SK-N-SH treated with all-trans-retinoic acid at 6 μM for 48 hours (cell line): ENCODE measurements around the gene NPY5R.

Experiments
- ATAC-seq: fragments of 200-7000 bp; cut with Tn5 transposase; 3 replicates; pipeline ENCODE4 v1.9.1; 2020; ENCODE audit warnings: mild to moderate bottlenecking, moderate library complexity
- ARNTL ChIP-seq: fragments of 450-650 bp; formaldehyde crosslinking; IDR thresholded peaks from 2 replicates; pipeline ENCODE4 v1.5.0; 2020; ENCODE audit warnings: low read depth, mild to moderate bottlenecking, moderate library complexity, borderline replicate concordance
- BACH2 ChIP-seq: fragments of 250-450 bp; sonication (Bioruptor Pico); IDR thresholded peaks from 2 replicates; pipeline ENCODE4 v1.9.0; 2021; ENCODE audit warnings: mild to moderate bottlenecking, borderline replicate concordance
- CREB5 ChIP-seq: fragments of 250-450 bp; sonication (Bioruptor Pico); IDR thresholded peaks from 2 replicates; pipeline ENCODE4 v1.5.1; 2020; ENCODE audit warnings: low read depth, mild to moderate bottlenecking, moderate library complexity
- CSDC2 ChIP-seq: fragments of 250-450 bp; sonication (Bioruptor Pico); IDR thresholded peaks from 2 replicates; pipeline ENCODE4 v1.5.0; 2020; ENCODE audit warnings: mild to moderate bottlenecking, moderate library complexity
- CSRNP3 ChIP-seq: fragments of 250-450 bp; sonication (Bioruptor Pico); IDR thresholded peaks from 2 replicates; pipeline ENCODE4 v1.5.1; 2021; ENCODE audit warnings: mild to moderate bottlenecking, moderate library complexity
- ESRRG ChIP-seq: fragments of 250-450 bp; sonication (Bioruptor Pico); IDR thresholded peaks from 2 replicates; pipeline ENCODE4 v1.6.1; 2021; ENCODE audit warnings: mild to moderate bottlenecking
- GLIS3 ChIP-seq: fragments of 250-450 bp; sonication (Bioruptor Pico); IDR thresholded peaks from 2 replicates; pipeline ENCODE4 v1.5.0; 2020; ENCODE audit warnings: mild to moderate bottlenecking, moderate library complexity
- ISL1 ChIP-seq: fragments of 250-450 bp; sonication (Bioruptor Pico); IDR thresholded peaks from 2 replicates; pipeline ENCODE4 v2.1.2; 2022; ENCODE audit warnings: mild to moderate bottlenecking, moderate library complexity
- OSR1 ChIP-seq: fragments of 250-450 bp; sonication (Bioruptor Pico); IDR thresholded peaks from 2 replicates; pipeline ENCODE4 v1.8.0; 2022; ENCODE audit warnings: moderate library complexity, mild to moderate bottlenecking, inconsistent platforms
- PATZ1 ChIP-seq: fragments of 250-450 bp; sonication (Bioruptor Pico); IDR thresholded peaks from 2 replicates; pipeline ENCODE4 v1.8.0; 2020; ENCODE audit warnings: mild to moderate bottlenecking, moderate library complexity, borderline replicate concordance
- POU6F1 ChIP-seq: fragments of 250-450 bp; sonication (Bioruptor Pico); IDR thresholded peaks from 2 replicates; pipeline ENCODE4 v1.8.0; 2021; ENCODE audit warnings: low read depth, mild to moderate bottlenecking, moderate library complexity, borderline replicate concordance
- PPARA ChIP-seq: fragments of 250-450 bp; sonication (Bioruptor Pico); IDR thresholded peaks from 2 replicates; pipeline ENCODE4 v1.5.0; 2020; ENCODE audit warnings: mild to moderate bottlenecking, borderline replicate concordance
- RARB ChIP-seq: fragments of 250-450 bp; sonication (Bioruptor Pico); IDR thresholded peaks from 2 replicates; pipeline ENCODE4 v1.8.0; 2021; ENCODE audit warnings: mild to moderate bottlenecking, moderate library complexity
- SNAI2 ChIP-seq: fragments of 250-450 bp; sonication (Bioruptor Pico); IDR thresholded peaks from 2 replicates; pipeline ENCODE4 v1.5.0; 2020; ENCODE audit warnings: mild to moderate bottlenecking, moderate library complexity
- TCF4 ChIP-seq: fragments of 250-450 bp; sonication (Bioruptor Pico); IDR thresholded peaks from 2 replicates; pipeline ENCODE4 v1.8.0; 2021; ENCODE audit warnings: mild to moderate bottlenecking, moderate library complexity, borderline replicate concordance
- TOX ChIP-seq: fragments of 250-450 bp; sonication (Bioruptor Pico); IDR thresholded peaks from 2 replicates; pipeline ENCODE4 v1.8.0; 2021; ENCODE audit warnings: mild to moderate bottlenecking, moderate library complexity, borderline replicate concordance
- TSHZ2 ChIP-seq: fragments of 250-450 bp; sonication (Bioruptor Pico); IDR thresholded peaks from 2 replicates; pipeline ENCODE4 v1.5.0; 2020; ENCODE audit warnings: mild to moderate bottlenecking, moderate library complexity
- ZC3H10 ChIP-seq: fragments of 250-450 bp; sonication (Bioruptor Pico); IDR thresholded peaks from 2 replicates; pipeline ENCODE4 v1.5.1; 2021; ENCODE audit warnings: mild to moderate bottlenecking, moderate library complexity
- ZFP3 ChIP-seq: fragments of 250-450 bp; sonication (Bioruptor Pico); IDR thresholded peaks from 2 replicates; pipeline ENCODE4 v1.5.0; 2020; ENCODE audit warnings: mild to moderate bottlenecking, moderate library complexity
- ZFP30 ChIP-seq: fragments of 450-650 bp; formaldehyde crosslinking; IDR thresholded peaks from 2 replicates; pipeline ENCODE4 v1.5.0; 2022; ENCODE audit warnings: mild to moderate bottlenecking, moderate library complexity
- ZNF565 ChIP-seq: fragments of 450-650 bp; formaldehyde crosslinking; conservative IDR thresholded peaks from 2 replicates; pipeline ENCODE4 v1.5.0; 2020; ENCODE audit warnings: low read depth, mild to moderate bottlenecking, moderate library complexity
- ZNF8 ChIP-seq: fragments of 450-650 bp; formaldehyde crosslinking; IDR thresholded peaks from 2 replicates; pipeline ENCODE4 v1.5.0; 2020; ENCODE audit warnings: mild to moderate bottlenecking, moderate library complexity

The NPY5R gene

DNA sequence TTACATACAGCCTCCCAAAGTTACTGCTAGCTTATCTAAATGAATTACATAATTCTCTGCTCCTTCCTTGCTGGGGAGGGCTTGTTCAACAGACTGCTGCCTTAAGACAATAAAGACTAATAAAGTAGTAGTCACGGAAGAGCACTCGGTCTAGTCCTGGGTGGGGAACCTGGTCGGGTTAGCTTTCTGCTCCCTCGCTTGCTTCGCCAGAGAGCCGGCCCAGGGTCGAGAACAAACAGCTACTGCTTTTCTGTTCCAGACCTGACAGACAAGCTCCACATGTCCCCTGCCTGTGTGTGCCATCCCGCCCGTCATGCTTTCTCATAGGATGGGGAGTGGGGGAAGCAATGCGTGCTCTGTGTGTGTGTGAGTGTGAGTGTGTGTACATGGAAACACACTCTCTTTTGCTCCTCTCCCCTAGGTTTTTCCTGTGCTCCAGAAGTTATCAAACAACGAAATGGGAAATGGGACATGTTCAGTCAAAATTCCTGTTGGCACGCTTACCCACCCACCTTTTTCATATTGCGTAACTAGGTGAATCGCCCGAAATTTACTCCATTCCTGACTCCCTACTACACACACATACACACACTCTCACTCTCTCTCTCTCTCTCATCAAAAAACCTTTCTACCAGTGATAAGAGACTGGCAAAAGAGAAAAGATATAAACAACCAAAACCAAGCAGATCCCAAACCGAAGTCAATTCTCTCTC, 12.6 kb upstream of the NPY5R start:
- TF ChIP-seq ARNTL (CRISPR knock-in tag) (no peak), TCF4 (CRISPR knock-in tag) (no peak), CREB5 (CRISPR knock-in tag) (no peak), ZNF8 (CRISPR knock-in tag) (no peak), ISL1 (CRISPR knock-in tag) (no peak), CSDC2 (CRISPR knock-in tag) (no peak), RARB (no peak), GLIS3 (CRISPR knock-in tag) (no peak), CSRNP3 (CRISPR knock-in tag) (no peak), BACH2 (no peak), ZFP3 (CRISPR knock-in tag) (no peak), PPARA (CRISPR knock-in tag) (no peak), ESRRG (CRISPR knock-in tag) (no peak), POU6F1 (no peak), ZFP30 (CRISPR knock-in tag) (no peak), PATZ1 (CRISPR knock-in tag) (no peak), TOX (CRISPR knock-in tag) (no peak)
- ATAC-seq = no peak

DNA sequence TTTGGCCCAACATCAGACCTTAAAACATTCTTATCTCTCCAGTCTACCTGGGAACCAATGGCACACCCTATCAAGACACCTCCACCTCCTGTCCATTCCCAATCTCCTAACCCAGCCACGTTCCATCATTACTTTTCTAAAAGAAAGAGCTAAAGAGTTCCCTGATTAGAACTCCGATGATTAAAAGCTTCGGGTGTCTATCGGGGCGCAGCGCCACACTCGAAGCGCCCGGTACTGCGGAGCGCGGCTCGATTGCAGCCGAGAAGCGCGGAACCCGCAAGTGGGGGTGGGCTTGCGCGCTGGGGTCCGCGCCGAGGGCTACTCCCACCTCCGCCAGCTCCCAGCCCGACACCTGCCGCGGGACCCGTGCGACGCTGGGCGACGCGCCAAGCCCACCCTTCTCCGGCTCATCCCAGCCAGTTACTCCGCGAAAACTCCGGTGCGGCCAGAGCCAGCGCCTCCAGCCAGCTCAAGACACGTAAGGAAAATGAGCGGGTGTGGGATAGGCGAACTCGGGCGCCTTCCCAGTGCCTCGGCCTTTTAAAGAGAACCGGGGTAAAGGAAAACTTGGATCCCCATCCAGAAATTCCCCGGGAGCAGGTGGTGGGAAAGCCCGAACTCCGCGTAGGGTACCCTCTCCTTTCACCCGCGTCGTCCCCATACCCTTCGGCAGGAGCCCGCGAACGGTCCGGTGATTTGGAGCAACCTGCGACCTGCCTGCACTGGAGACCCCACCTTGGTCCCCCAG, 11.9 kb upstream of the NPY5R start:
- TF ChIP-seq BACH2 = no peak
- no peak for TF ChIP-seq TCF4 (CRISPR knock-in tag)
- TF ChIP-seq SNAI2 (CRISPR knock-in tag) = no peak
- TF ChIP-seq ARNTL (CRISPR knock-in tag) = no peak
- no peak for TF ChIP-seq TOX (CRISPR knock-in tag)
- TF ChIP-seq ZC3H10 (CRISPR knock-in tag) = no peak
- TF ChIP-seq CSRNP3 (CRISPR knock-in tag) = no peak
- TF ChIP-seq ZNF8 (CRISPR knock-in tag) = no peak
- no peak for TF ChIP-seq ZFP30 (CRISPR knock-in tag)
- TF ChIP-seq ZFP3 (CRISPR knock-in tag) = no peak
- no peak for TF ChIP-seq PPARA (CRISPR knock-in tag)
- no peak for TF ChIP-seq TSHZ2 (CRISPR knock-in tag)
- TF ChIP-seq CREB5 (CRISPR knock-in tag) = no peak
- no peak for TF ChIP-seq PATZ1 (CRISPR knock-in tag)
- no peak for TF ChIP-seq GLIS3 (CRISPR knock-in tag)
- TF ChIP-seq OSR1 = no peak
- TF ChIP-seq ZNF565 (CRISPR knock-in tag) = no peak
- no peak for TF ChIP-seq RARB
- no peak for TF ChIP-seq ESRRG (CRISPR knock-in tag)
- peak; percentile 72 for ATAC-seq
